ENCODE data around the gene KL. TPM values are rescaled to one million over a fixed set of nuclear protein-coding genes. Genes with fewer than 3 reads are reported as not detected.
A peak's percentile ranks its signal among the peaks of the same experiment; 100 is the strongest.

The KL gene
- polyA plus RNA-seq, 1 of the 3 experiments (the other 2 are of a cell fraction): 0.02 TPM

GRCh38 chr13:33057019-33057780, 41.0 kb downstream of the KL start:
- CTCF ChIA-PET: interaction anchor here (0.7 to 1.1 kb wide), 4 partner anchors 9 to 110 kb away, joined by 3 to 6 read pairs (median 3); no protein-coding TSS in a partner anchor

More at GRCh38 chr13:33057019-33057780, 41.0 kb downstream of the KL start:
- Histone ChIP-seq H4K20me1 (ENCODE audit: insufficient read depth) (no peaks in the 10 kb centered on the region), H3K4me1 (ENCODE audit: control insufficient read depth in 1 of 2, insufficient read depth in 2 of 2, low read depth in 1 of 2, low read length in 1 of 2) (peaks cover 0 to 3% of the 10 kb centered on the region in 2 experiments; a peak in 1 of 4 replicates), H3K27ac (ENCODE audit: low read depth in 2 of 2, low read length in 1 of 2) (no peak overlapping the region), H3K4me3 (ENCODE audit: low read depth in 2 of 2, low read length in 1 of 2) (no peak overlapping the region; a peak in 1 of 4 replicates), H3K79me2 (ENCODE audit: insufficient read depth) (no peaks in the 10 kb centered on the region), H3K27me3 (ENCODE audit: insufficient read depth) (no peaks in the 10 kb centered on the region), H3K9me3 (no peaks in the 10 kb centered on the region), H3K9me2 (no peaks in the 10 kb centered on the region), H3K36me3 (replicated peaks in 1 of 2; ENCODE audit: control insufficient read depth in 1 of 2, insufficient read depth in 2 of 2, low read length in 1 of 2) (no peaks in the 10 kb centered on the region), H3K9ac (no peak overlapping the region), H3K4me2 (no peak overlapping the region), H3F3A (replicated peaks; ENCODE audit: insufficient read depth) (no peaks in the 10 kb centered on the region), H2AFZ (ENCODE audit: low read depth) (no peak overlapping the region)
- POLR2A ChIA-PET: interaction anchor here (1.0 kb wide), 1 partner anchor 54 kb away, joined by 3 read pairs; no protein-coding TSS in a partner anchor
- 76% methylated on average over 9 of the region's 9 CpGs for WGBS (ENCODE audit: low lambda C conversion rate)
- TF ChIP-seq FOXM1 (IDR thresholded peaks at IDR 0.05; ENCODE audit: low read depth): no peak
- no peak for TF ChIP-seq EP300 (IDR thresholded peaks at IDR 0.05; ENCODE audit: borderline replicate concordance in 1 of 2, low read depth in 1 of 2, low read length in 1 of 2)
- TF ChIP-seq RAD21 (IDR thresholded peaks at IDR 0.05; ENCODE audit: low read length): peak; percentile 39
- TF ChIP-seq SMC3 (IDR thresholded peaks at IDR 0.05; ENCODE audit: low read depth, low read length): peak; percentile 27; the same call in 1 of the 2 replicates
- TF ChIP-seq POLR2AphosphoS5 (IDR thresholded peaks at IDR 0.05; ENCODE audit: low read depth, low read length): no peak
- TF ChIP-seq NRF1 (IDR thresholded peaks at IDR 0.05; ENCODE audit: low read depth, low read length): no peak
- no peak for TF ChIP-seq RXRA (IDR thresholded peaks at IDR 0.05; ENCODE audit: borderline replicate concordance, low read depth)
- TF ChIP-seq NFIC (IDR thresholded peaks at IDR 0.05; ENCODE audit: borderline replicate concordance): no peak
- TF ChIP-seq, protein P1, sequence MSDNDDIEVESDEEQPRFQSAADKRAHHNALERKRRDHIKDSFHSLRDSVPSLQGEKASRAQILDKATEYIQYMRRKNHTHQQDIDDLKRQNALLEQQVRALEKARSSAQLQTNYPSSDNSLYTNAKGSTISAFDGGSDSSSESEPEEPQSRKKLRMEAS (IDR thresholded peaks at IDR 0.05; ENCODE audit: low read depth): no peak
- TF ChIP-seq MXI1 (IDR thresholded peaks at IDR 0.05; ENCODE audit: low read depth, low read length): no peak
- TF ChIP-seq, protein P2, sequence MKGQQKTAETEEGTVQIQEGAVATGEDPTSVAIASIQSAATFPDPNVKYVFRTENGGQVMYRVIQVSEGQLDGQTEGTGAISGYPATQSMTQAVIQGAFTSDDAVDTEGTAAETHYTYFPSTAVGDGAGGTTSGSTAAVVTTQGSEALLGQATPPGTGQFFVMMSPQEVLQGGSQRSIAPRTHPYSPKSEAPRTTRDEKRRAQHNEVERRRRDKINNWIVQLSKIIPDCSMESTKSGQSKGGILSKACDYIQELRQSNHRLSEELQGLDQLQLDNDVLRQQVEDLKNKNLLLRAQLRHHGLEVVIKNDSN (IDR thresholded peaks at IDR 0.05; ENCODE audit: borderline replicate concordance, low read depth): no peak
- TF ChIP-seq ZBTB33 (IDR thresholded peaks at IDR 0.05; ENCODE audit: borderline replicate concordance, low read depth): no peak
- no peak for TF ChIP-seq GABPA (IDR thresholded peaks at IDR 0.05; ENCODE audit: low read depth)
- TF ChIP-seq GATA2 (CRISPR knock-in tag; IDR thresholded peaks at IDR 0.05): no peak
- TF ChIP-seq USF2 (IDR thresholded peaks at IDR 0.05; ENCODE audit: borderline replicate concordance, low read depth, low read length): no peak
- TF ChIP-seq REST (IDR thresholded peaks at IDR 0.05; ENCODE audit: low read depth, low read length): no peak
- TF ChIP-seq JUND (IDR thresholded peaks at IDR 0.05): no peak
- TF ChIP-seq SIN3A (IDR thresholded peaks at IDR 0.05; ENCODE audit: borderline replicate concordance, low read depth, low read length): no peak
- TF ChIP-seq TAF1 (IDR thresholded peaks at IDR 0.05; ENCODE audit: borderline replicate concordance, low read depth, low read length): no peak
- TF ChIP-seq, protein P3, sequence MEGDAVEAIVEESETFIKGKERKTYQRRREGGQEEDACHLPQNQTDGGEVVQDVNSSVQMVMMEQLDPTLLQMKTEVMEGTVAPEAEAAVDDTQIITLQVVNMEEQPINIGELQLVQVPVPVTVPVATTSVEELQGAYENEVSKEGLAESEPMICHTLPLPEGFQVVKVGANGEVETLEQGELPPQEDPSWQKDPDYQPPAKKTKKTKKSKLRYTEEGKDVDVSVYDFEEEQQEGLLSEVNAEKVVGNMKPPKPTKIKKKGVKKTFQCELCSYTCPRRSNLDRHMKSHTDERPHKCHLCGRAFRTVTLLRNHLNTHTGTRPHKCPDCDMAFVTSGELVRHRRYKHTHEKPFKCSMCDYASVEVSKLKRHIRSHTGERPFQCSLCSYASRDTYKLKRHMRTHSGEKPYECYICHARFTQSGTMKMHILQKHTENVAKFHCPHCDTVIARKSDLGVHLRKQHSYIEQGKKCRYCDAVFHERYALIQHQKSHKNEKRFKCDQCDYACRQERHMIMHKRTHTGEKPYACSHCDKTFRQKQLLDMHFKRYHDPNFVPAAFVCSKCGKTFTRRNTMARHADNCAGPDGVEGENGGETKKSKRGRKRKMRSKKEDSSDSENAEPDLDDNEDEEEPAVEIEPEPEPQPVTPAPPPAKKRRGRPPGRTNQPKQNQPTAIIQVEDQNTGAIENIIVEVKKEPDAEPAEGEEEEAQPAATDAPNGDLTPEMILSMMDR (IDR thresholded peaks at IDR 0.05): peak; percentile 43
- no peak for TF ChIP-seq TCF12 (IDR thresholded peaks at IDR 0.05)
- TF ChIP-seq RFX5 (IDR thresholded peaks at IDR 0.05; ENCODE audit: low read length): no peak
- no peak for TF ChIP-seq CHD2 (IDR thresholded peaks at IDR 0.05; ENCODE audit: low read length, partially characterized antibody)
- TF ChIP-seq MEF2A (IDR thresholded peaks at IDR 0.05; ENCODE audit: borderline replicate concordance, low read depth): no peak
- TF ChIP-seq YY1 (IDR thresholded peaks at IDR 0.05; ENCODE audit: low read depth): no peak
- peak; percentile 47 for DNase-seq

All from SK-N-SH (cell line).